HPDE6-E6E7 (cell line): Measurements from ENCODE around the gene ATXN2.
A peak's percentile ranks its signal among the peaks of the same experiment; 100 is the strongest.
"Not testable (repeated sequence)": the region's sequence is repeated elsewhere in the genome, so short reads cannot be mapped to it uniquely, and the experiment has no call there.

ENCODE experiments used
- DNase-seq: peaks from one replicate; pipeline ENCODE4 v3.0.0; 2011; ENCODE audit warnings: missing footprints; ENCODE audit errors: extremely low spot score

The ATXN2 gene

GRCh38 chr12:111574797-111575443 lies 24.2 kb downstream of the ATXN2 start:
- DNase-seq = no peak

DNA sequence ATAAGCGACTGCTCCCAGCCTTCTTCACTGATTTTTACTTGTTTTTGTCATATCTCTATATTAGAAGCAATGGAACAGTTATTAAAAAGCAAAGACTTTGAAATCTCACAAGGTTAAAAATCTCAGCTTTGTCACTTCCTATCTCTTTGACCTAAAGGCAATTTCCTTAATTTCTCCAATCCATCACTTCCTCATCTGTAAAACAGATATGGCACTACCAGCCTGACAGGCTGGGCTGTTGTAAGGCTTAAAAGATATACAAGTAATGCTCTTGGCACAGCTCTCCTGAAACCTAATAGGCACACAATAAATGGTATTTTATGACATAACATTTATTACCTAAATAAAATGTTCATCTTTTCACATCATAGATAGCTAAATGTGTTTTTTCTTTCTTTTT lies 25.6 kb downstream of the ATXN2 start:
- DNase-seq = no peak

DNA sequence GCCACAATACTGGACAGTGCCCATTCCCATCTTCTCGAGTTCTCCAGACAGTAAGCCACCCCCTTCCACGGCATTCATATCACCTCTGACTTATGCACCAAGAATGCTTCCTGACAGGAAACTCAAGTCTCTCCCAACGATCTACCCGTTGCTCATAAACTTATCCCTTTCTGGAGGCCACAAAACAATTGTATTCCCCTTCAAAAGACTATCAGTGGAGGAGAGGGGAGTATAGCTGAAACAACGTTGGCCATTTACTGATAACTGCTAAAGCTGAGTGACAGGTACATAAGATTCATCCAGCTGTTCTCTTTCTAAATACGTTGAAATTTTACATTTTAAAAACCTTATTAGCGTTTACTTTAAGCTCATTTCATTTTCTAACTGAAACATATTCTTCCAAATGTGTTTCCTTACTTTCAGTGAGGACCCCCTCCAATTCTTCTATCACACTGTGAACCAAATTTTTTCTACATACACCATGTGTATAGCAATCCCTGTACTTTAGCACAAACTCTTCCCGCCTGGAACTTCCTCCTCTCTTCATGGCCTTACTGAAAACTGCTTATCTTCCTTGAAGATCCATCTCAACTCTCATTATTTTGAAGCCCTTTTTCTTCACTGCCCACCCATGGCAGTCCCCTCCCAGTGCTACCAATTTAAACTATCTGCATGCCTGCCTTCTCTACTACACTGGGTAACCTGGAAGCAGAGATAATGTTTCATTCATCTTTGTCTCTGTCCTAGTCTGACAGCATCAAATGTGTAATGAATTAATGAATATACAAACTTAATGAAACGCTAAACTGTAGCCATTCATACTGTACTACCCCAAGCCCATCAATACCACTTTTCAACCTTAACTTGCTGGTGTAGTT lies 28.8 kb downstream of the ATXN2 start:
- peak; percentile 69 for DNase-seq

- no peak for DNase-seq
Observed at GRCh38 chr12:111569363-111570083, 29.6 kb downstream of the ATXN2 start.

DNA sequence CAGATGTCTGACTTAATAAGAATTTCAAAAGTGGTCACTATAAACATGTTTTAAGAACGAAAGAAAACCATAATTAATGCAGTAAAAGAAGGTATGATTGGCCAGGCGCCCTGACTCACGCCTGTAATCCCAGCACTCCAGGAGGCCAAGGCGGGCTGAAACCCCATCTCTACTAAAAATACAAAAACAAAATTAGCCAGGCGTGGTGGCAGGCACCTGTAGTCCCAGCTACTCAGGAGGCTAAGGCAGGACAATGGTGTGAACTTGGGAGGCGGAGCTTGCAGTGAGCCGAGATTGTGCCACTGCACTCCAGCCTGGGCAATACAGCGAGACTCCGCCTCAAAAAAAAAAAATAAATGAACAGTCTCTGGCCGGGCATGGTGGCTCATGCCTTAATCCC lies 38.3 kb downstream of the ATXN2 start:
- DNase-seq = not testable (repeated sequence)

GRCh38 chr12:111558107-111558376 lies 41.1 kb downstream of the ATXN2 start:
- no peak for DNase-seq

DNA sequence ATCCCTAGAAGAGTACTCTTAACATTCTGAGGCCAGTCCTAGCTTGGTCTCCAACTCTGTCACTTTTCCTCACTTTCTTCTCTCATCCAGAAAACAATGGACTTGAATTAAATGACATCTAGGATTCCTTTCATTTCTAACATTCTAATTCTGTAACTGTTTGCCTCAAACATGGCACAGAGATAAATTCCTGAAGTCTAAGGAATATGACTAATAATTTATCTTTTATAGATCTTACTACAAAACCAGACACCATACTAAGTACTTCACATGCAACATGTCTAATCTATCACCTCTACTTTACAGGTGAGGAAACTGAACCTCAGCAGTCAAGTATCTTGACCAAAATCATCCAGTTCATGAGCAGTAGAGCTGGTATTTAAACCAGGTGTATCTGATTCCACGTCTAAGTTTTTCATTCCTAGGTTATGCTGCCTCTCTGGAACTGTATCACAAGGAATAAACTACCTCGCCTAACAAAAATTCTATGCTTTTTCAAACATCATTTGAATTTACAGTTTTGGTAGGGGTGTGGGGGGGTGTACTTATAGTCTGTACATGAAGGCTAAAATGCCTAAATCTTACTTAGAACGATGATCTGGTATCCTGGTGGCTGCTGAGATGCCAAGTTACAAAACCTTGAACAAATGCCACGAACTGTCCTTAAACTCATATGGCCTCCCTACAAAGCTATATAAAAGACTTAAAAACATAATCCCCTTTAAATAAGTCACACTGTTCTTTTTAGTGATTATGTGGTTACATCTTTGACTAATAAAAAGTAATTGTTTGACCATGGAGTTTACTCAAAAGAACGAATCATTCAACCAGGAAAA lies 41.6 kb downstream of the ATXN2 start:
- DNase-seq = no peak

GRCh38 chr12:111556676-111557075 lies 42.4 kb downstream of the ATXN2 start:
- DNase-seq = no peak

DNA sequence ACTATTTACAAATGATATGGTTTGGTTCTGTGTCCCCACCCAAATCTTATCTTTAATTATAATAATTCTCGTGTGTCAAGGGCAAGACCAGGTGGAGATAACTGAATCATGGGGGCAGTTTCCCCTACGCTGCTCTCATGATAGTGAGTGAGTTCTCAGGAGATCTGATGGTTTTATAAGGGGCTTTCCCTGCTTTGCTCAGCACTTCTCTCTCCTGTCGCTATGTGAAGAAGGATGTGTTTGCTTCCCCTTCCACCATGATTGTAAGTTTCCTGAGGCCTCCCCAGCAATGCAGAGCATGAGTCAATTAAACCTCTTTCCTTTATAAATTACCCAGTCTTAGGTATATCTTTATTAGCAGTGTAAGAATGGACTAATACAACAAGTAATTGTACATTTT lies 43.8 kb downstream of the ATXN2 start:
- not testable (repeated sequence) for DNase-seq

- DNase-seq = no peak
Observed at GRCh38 chr12:111546758-111547383, 52.2 kb downstream of the ATXN2 start.

DNA sequence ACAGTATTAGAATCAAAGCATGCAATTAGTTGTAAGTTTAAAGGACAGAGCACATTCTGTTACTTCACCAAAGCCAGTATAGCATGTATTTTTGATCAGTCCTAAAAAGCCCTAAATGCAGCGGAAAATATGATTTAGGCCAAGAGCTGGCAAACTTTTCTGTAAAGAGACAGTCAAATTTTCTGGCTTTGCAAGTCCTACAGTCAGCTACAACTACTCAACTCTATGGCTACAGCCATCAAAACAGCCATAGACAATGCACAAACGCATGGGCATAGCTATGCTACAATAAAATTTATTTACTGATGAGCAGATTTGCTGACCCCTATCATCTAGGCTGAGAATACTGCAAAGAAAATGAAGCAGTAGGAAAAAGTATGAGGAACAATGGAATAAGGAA lies 52.9 kb downstream of the ATXN2 start:
- no peak for DNase-seq

- DNase-seq = no peak
Observed at GRCh38 chr12:111544032-111544431, 55.1 kb downstream of the ATXN2 start.

DNA sequence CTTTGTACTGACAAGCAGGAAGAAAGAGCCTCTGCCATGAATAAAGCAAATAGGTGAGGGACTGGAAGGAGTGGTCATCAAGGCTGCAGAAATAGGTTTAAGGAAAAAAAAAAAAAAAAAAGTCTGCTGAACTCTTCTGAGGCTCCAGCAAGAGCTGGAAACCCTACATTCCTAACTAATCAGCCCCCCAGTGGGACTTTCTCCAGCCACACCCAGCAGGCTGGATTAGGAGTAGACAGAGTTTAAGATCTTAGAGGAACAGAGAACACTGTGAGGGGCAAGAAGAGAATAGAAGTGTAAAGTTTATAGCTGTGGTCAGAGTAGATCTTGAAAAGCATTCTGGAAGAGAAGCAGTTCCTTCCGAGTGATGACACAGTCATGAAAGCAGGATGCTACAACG lies 66.4 kb downstream of the ATXN2 start:
- no peak for DNase-seq

DNA sequence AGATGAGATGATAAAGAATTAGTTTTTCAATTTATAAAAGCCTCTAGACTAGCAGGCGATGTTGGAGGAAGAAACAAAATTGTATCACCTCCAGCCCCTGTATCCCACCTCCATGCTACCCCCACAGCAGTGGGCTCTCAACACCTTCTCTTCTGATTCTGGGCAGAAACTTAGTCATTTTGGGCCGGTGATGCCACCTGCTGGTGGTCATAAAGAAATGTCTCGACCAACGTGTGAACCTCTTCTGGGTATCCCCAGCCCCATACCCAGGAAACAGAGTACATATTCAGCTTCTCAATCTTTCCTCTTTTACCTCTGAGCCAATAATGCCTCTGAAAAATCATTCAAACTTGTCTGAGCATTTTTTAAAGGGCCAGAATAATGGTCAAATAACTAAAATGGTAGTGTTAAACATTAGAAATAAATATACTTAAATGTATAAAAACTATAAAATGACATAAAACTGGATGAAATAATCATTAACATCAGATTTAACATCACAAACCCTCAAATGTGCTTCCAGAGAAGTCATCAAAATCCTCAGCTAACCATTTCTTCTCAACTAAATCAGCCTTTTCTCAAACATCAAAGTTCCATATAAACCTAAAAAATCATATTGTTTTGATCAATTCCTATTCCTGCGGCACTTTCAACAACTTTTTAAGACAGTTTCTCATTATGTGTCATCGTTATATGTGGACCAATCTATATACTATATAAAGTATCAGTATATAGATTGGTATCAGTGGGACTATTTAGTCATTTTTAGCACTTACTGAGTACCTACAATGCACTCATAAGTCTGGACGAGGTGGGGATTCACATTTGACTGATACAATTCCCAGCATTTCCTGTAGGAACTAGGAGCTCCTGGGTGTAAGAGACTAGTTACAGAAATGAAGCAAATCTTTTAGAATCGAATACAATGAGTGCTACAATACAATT lies 69.4 kb downstream of the ATXN2 start:
- DNase-seq = peak; percentile 54

DNA sequence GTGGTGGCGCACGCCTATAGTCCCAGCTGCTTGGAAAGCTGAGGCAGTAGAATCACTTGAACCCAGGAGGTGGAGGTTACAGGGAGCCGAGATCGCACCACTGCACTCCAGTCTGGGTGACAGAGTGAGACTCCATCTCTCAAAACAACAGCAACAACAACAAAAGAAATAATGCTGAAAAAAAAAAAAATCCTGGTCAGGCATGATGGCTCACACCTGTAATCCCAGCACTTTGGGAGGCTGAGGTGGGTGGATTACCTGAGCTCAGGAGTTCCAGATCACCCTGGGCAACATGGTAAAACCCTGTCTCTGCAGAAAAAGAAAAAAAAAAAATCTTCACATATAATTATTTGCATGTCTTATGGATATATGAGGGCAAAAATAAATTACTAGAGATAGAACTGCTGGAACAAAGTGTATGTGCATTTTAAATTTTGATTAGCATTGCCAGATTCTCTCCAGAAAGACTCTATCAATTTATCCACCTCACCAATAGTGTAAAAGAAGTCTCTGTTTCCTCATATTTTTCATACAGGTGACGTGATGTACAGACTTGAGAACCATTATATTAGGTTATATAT lies 75.4 kb downstream of the ATXN2 start:
- DNase-seq = no peak

GRCh38 chr12:111521801-111522200 lies 77.3 kb downstream of the ATXN2 start:
- no peak for DNase-seq

GRCh38 chr12:111519937-111520336 lies 79.2 kb downstream of the ATXN2 start:
- no peak for DNase-seq

DNA sequence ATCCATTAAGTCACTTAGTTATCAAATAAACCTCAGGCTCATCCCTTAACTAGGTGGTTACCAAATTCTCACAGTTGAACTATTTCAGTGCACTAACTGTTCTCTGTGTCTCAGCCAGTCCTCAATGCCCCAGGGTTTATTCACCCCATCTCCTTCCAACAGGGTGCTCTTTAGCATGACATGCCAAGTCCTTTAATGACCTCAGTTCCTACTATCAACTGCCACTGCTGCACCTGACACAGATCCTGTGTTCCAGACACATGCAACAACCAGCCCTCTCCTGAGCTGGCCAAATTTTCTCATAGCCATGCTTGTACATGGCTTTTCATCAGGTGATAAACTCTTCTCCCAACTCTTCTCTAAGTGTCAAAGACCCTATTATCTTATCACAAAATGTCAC lies 80.0 kb downstream of the ATXN2 start:
- DNase-seq = no peak

GRCh38 chr12:111507719-111508118 lies 91.4 kb downstream of the ATXN2 start:
- DNase-seq = not testable (repeated sequence)

DNA sequence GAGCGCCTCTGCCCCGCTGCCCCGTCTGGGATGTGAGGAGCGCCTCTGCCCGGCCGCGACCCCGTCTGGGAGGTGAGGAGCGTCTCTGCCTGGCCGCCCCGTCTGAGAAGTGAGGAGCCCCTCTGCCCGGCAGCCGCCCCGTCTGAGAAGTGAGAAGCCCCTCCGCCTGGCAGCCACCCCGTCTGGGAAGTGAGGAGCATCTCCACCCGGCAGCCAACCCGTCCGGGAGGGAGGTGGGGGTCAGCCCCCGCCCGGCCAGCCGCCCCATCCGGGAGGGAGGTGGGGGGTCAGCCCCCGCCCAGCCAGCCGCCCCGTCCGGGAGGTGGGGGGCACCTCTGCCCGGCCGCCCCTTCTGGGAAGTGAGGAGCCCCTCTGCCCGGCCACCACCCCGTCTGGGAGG lies 91.9 kb downstream of the ATXN2 start:
- not testable (repeated sequence) for DNase-seq
